MM.1S (cell line): ENCODE measurements around the gene MELTF.

Experiments used
- DNase-seq: peaks from one replicate; pipeline ENCODE4 v3.0.0-alpha.2; 2015
- H2AFZ ChIP-seq: fragments of 300-600 bp; sonication (generic); 2 replicates; pipeline ENCODE4 v1.6.0; 2016; ENCODE audit warnings: antibody characterized with exemption, low read length
- H3F3A ChIP-seq: fragments of 300-600 bp; sonication (generic); 2 replicates; pipeline ENCODE4 v1.6.1; 2016; ENCODE audit warnings: mild to moderate bottlenecking, antibody characterized with exemption, low read length, moderate library complexity, mixed read lengths; ENCODE audit not compliant: insufficient read depth
- H3K27ac ChIP-seq: fragments of 300-600 bp; sonication (generic); 2 replicates; pipeline ENCODE4 v1.5.1; 2016; ENCODE audit warnings: mild to moderate bottlenecking, low read length
- H3K27me3 ChIP-seq: fragments of 300-600 bp; sonication (generic); replicated peaks from 2 replicates; pipeline ENCODE4 v1.6.0; 2016; ENCODE audit warnings: low read length; ENCODE audit not compliant: insufficient read depth
- H3K36me3 ChIP-seq: fragments of 300-600 bp; sonication (generic); replicated peaks from 2 replicates; pipeline ENCODE4 v1.6.1; 2016; ENCODE audit warnings: mild to moderate bottlenecking, low read length, mixed read lengths; ENCODE audit not compliant: insufficient read depth
- H3K4me1 ChIP-seq: fragments of 300-600 bp; sonication (generic); 2 replicates; pipeline ENCODE4 v1.6.1; 2016; ENCODE audit warnings: low read length, mixed read lengths
- H3K4me2 ChIP-seq: fragments of 300-600 bp; sonication (generic); 2 replicates; pipeline ENCODE4 v1.6.0; 2016; ENCODE audit warnings: low read depth, low read length
- H3K4me3 ChIP-seq: fragments of 300-600 bp; sonication (generic); 2 replicates; pipeline ENCODE4 v1.5.1; 2016; ENCODE audit warnings: low read length, mixed read lengths
- H3K79me2 ChIP-seq: fragments of 300-600 bp; sonication (generic); 2 replicates; pipeline ENCODE4 v1.6.1; 2016; ENCODE audit warnings: mixed run types, low read length, mixed read lengths
- H3K9ac ChIP-seq: fragments of 300-600 bp; sonication (generic); 2 replicates; pipeline ENCODE4 v1.6.1; 2016; ENCODE audit warnings: low read length, mixed read lengths
- H3K9me2 ChIP-seq: fragments of 300-600 bp; sonication (generic); replicated peaks from 2 replicates; pipeline ENCODE4 v1.6.1; 2016; ENCODE audit warnings: mild to moderate bottlenecking, low read length, mixed read lengths; ENCODE audit not compliant: insufficient read depth
- H3K9me3 ChIP-seq: fragments of 300-600 bp; sonication (generic); replicated peaks from 2 replicates; pipeline ENCODE4 v1.6.1; 2016; ENCODE audit warnings: mild to moderate bottlenecking, low read length, mixed read lengths; ENCODE audit not compliant: insufficient read depth
- H4K20me1 ChIP-seq: fragments of 300-600 bp; sonication (generic); 2 replicates; pipeline ENCODE4 v1.6.1; 2016; ENCODE audit warnings: mild to moderate bottlenecking, low read length, moderate library complexity, mixed read lengths; ENCODE audit not compliant: insufficient read depth
- EZH2 ChIP-seq: fragments of 300-600 bp; sonication (generic); optimal IDR thresholded peaks from 2 replicates; pipeline ENCODE3; 2017; ENCODE audit warnings: low read depth, mild to moderate bottlenecking, antibody characterized with exemption, low read length, mixed read lengths
- EZH2phosphoT487 ChIP-seq: fragments of 300-600 bp; sonication (generic); IDR thresholded peaks from 2 replicates; pipeline ENCODE4 v1.6.1; 2018; ENCODE audit warnings: antibody characterized with exemption, low read length
- TF ChIP-seq, protein P1 (sequence below): fragments of 300-600 bp; sonication (generic); IDR thresholded peaks from 2 replicates; pipeline ENCODE4 v1.5.1; 2016; ENCODE audit warnings: antibody characterized with exemption, low read length, mixed read lengths

The MELTF gene

GRCh38 chr3:196968233-196969133, 61.1 kb downstream of the MELTF start, which contains the start of gene PIGZ:
PIGZ (minus strand) TSS chr3:196968833; CDS start chr3:196952031, 16,802 bp downstream.
- DNase-seq, result peak; percentile 70
- Histone ChIP-seq H3K9me2 (no peaks in the 10 kb centered on the region), H4K20me1 (no peaks in the 10 kb centered on the region), H3K36me3 (no peaks in the 10 kb centered on the region), H3K27ac (peak within 1 kb of the TSS; percentile 33; the same call in 1 of the 2 replicates), H3K27me3 (peaks cover 12% of the 10 kb centered on the region; the same call in 1 of the 2 replicates), H3K9me3 (no peaks in the 10 kb centered on the region), H3K4me3 (peak within 1 kb of the TSS; percentile 97), H3K9ac (peak within 1 kb of the TSS; percentile 75), H2AFZ (peak within 1 kb of the TSS; percentile 99), H3F3A (no peaks in the 10 kb centered on the region), H3K4me1 (0 out of 2 replicates have a peak, but pooled peaks cover 6% of the 10 kb centered on the region), H3K4me2 (peak within 1 kb of the TSS; percentile 100), H3K79me2 (no peaks in the 10 kb centered on the region)
- TF ChIP-seq, protein P1, sequence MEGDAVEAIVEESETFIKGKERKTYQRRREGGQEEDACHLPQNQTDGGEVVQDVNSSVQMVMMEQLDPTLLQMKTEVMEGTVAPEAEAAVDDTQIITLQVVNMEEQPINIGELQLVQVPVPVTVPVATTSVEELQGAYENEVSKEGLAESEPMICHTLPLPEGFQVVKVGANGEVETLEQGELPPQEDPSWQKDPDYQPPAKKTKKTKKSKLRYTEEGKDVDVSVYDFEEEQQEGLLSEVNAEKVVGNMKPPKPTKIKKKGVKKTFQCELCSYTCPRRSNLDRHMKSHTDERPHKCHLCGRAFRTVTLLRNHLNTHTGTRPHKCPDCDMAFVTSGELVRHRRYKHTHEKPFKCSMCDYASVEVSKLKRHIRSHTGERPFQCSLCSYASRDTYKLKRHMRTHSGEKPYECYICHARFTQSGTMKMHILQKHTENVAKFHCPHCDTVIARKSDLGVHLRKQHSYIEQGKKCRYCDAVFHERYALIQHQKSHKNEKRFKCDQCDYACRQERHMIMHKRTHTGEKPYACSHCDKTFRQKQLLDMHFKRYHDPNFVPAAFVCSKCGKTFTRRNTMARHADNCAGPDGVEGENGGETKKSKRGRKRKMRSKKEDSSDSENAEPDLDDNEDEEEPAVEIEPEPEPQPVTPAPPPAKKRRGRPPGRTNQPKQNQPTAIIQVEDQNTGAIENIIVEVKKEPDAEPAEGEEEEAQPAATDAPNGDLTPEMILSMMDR, result no peak

DNA sequence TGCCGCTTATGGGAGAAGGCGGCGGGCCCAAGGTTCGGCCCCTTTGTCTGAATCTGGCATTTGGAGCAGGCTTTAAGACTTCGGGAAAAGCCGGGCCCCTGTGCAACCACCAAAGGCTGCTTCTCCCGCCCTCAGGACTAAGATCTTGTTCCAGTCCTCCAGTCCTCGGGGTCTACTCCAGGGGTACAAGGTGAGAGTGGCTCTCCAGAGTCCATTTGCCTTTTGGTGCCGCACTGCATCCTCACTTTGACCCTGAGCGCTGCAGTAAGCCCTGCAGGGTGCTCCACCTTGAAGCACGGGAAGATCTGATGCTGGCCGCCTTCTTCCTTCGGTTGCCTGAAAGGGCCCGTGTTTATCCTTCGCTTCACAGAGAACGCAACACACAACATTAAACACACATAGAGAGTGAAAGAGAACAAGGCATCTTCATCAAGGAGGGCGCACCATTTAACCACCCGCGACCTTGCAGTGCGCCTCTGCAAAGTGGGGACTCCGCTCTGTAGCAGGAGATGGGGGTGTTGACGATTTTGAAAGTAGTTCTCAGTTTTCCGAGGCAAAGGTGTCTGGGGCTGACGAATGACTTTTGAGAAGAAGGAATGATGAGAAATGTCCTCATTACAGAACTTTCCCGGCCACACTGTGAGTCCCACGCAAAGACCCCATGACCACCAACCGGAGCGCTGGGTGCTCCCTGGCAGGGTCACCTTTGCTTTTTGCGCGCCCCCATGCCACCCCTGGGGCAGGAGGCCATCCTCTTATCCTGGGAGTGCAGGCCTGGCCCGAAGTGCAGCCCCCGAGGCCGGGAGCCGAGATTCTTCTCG, 62.0 kb downstream of the MELTF start:
- no peak for TF ChIP-seq EZH2phosphoT487
- TF ChIP-seq EZH2, result no peak
- TF ChIP-seq, protein P1, result no peak
- no peaks in the 10 kb centered on the region for H3K36me3 ChIP-seq
- no peaks in the 10 kb centered on the region for H3K9me2 ChIP-seq
- peak overlapping the region; percentile 89 for H3K4me2 ChIP-seq
- H3K79me2 ChIP-seq, result no peaks in the 10 kb centered on the region
- no peaks in the 10 kb centered on the region for H3K9me3 ChIP-seq
- peak overlapping the region; percentile 78; the same call in 1 of the 2 replicates for H2AFZ ChIP-seq
- no peaks in the 10 kb centered on the region for H3F3A ChIP-seq
- peak overlapping the region; percentile 74 for H3K4me3 ChIP-seq
- DNase-seq, result no peak
- no peaks in the 10 kb centered on the region for H4K20me1 ChIP-seq
- 0 out of 2 replicates have a peak, but pooled peaks cover 6% of the 10 kb centered on the region for H3K4me1 ChIP-seq
- peak overlapping the region; percentile 30; the same call in 1 of the 2 replicates for H3K9ac ChIP-seq
- peaks cover 12% of the 10 kb centered on the region; the same call in 1 of the 2 replicates for H3K27me3 ChIP-seq
- H3K27ac ChIP-seq, result no peak overlapping the region

- H3F3A ChIP-seq, result no peaks in the 10 kb centered on the region
- no peaks in the 10 kb centered on the region for H3K9me3 ChIP-seq
- no peak overlapping the region for H3K9ac ChIP-seq
- no peaks in the 10 kb centered on the region for H4K20me1 ChIP-seq
- peaks cover 12% of the 10 kb centered on the region; the same call in 1 of the 2 replicates for H3K27me3 ChIP-seq
- DNase-seq, result no peak
- no peak overlapping the region for H3K4me3 ChIP-seq
- H2AFZ ChIP-seq, result no peak overlapping the region
- H3K79me2 ChIP-seq, result no peaks in the 10 kb centered on the region
- no peaks in the 10 kb centered on the region for H3K36me3 ChIP-seq
- H3K4me1 ChIP-seq, result 0 out of 2 replicates have a peak, but pooled peaks cover 6% of the 10 kb centered on the region
- H3K4me2 ChIP-seq, result no peak overlapping the region
- no peaks in the 10 kb centered on the region for H3K9me2 ChIP-seq
- no peak overlapping the region for H3K27ac ChIP-seq
- TF ChIP-seq EZH2, result no peak
Observed at GRCh38 chr3:196966526-196967401, 62.9 kb downstream of the MELTF start.
